GM21360 (cell line): ENCODE data around the gene SACS.

Source experiments
- ATAC-seq: cut with Tn5 transposase; IDR thresholded peaks from one replicate; pipeline ENCODE4 v1.9.1; 2021; ENCODE audit warnings: mild to moderate bottlenecking, moderate library complexity; ENCODE audit not compliant: unreplicated experiment

Gene SACS

DNA sequence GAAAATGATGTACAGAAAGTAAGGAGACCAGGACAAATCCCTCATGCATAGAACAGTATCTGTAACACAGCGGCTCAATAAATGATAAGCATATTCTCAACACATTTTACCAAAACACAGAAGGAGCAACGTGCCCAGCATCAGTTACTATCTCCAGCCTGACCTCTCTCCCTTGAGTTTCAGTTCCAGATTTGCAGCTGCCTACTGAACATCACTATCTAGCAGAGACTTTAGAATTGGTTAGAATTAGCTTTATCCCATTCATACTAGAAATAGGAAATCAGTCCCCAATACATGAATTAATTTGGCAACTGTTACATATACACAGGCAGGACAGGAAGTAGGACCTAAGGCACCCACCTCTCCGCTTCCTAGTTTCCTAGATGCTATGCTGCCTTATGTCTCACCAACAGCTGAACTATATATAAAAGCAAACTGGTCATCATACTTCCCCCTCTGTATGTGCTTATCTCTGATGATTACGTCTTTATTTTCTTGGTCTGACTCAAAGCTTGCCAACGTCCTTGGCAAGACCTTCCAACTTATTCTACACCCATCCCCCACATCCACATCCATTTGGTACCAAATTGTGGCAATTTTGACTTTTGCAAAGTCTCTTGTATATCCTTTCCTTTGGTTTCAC is 61.1 kb downstream of the SACS start:
- no peak for ATAC-seq

DNA sequence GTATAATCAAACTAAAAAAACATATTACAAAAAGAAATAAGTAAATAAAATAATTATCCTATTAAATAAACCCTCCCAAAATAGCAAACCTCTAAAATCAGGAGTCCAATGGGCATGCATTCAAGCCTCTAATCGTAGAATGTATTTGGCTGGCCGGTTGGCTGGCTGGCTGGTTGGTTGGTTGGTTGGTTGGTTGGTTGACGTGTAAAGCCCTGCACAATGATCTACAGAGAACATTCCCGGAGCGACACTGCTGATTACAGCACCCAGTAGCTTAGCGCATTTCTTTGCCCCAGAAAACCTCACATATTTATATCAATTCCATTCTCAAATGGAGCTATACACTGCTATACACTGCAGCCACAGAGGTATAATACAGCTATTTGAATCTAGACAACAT is 65.6 kb downstream of the SACS start:
- no peak for ATAC-seq

GRCh38 chr13:23365652-23366051 is 67.8 kb downstream of the SACS start:
- no peak for ATAC-seq

- no peak for ATAC-seq
Measured at GRCh38 chr13:23359882-23360281, 73.6 kb downstream of the SACS start.

GRCh38 chr13:23357349-23357748 is 76.2 kb downstream of the SACS start:
- no peak for ATAC-seq

GRCh38 chr13:23356368-23356767 is 77.1 kb downstream of the SACS start:
- ATAC-seq = no peak

- ATAC-seq = no peak
Measured at GRCh38 chr13:23354520-23354919, 79.0 kb downstream of the SACS start.

DNA sequence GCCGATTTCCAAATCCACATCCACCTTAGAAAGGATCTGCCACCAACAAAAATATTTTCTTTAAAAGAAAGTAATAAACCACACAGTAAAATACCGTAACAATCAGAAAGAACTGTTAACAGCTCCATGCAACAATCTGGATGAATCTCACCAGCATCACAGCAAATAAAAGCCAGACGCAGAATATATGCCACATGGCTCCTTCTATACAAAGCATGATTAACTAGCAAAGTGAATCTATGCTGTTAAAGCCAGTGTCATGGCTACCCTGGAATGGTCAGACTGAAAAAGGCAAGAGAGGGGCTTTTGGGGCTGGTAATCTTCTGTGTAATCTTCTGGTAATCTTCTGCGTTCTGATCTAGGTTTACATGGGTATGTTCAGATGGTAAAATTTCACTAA is 81.3 kb downstream of the SACS start:
- ATAC-seq = no peak

- ATAC-seq = no peak
Measured at GRCh38 chr13:23350009-23350408, 83.5 kb downstream of the SACS start.

DNA sequence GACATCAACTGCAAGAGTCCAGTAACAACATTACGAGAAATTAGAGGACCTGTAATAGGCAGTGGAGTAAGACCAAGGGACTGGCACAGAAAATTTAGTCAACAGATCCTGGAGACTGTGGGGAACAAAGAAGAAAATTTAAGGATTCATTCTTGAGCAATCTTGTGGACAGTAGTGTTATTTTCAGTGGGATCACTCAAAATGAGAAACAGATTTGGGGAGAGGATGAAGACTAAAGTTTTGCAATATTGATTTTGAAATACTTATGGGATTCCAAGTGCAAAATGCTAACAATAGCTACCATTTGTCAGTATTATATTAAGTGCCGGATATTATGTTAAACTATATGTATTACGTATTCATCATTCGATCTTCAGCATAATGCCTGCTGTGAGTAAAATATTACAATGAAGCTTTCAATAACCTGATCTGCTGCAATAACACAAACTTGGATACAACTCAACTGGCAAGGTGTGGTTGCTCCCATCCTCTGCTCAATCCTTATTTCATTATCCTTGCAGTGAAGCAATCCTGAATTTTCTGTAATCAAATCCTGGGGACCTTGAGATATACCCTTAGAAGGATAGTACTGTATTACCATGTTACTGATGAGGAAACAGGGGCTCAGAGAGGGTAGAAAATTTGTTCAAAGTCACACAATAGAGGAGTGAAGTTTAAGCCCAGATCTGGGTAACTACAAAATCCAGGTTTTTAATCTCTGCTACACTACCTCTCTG is 84.2 kb downstream of the SACS start:
- no peak for ATAC-seq

GRCh38 chr13:23348262-23349127 is 85.0 kb downstream of the SACS start:
- no peak for ATAC-seq

- no peak for ATAC-seq
Measured at GRCh38 chr13:23347601-23348000, 85.9 kb downstream of the SACS start.

DNA sequence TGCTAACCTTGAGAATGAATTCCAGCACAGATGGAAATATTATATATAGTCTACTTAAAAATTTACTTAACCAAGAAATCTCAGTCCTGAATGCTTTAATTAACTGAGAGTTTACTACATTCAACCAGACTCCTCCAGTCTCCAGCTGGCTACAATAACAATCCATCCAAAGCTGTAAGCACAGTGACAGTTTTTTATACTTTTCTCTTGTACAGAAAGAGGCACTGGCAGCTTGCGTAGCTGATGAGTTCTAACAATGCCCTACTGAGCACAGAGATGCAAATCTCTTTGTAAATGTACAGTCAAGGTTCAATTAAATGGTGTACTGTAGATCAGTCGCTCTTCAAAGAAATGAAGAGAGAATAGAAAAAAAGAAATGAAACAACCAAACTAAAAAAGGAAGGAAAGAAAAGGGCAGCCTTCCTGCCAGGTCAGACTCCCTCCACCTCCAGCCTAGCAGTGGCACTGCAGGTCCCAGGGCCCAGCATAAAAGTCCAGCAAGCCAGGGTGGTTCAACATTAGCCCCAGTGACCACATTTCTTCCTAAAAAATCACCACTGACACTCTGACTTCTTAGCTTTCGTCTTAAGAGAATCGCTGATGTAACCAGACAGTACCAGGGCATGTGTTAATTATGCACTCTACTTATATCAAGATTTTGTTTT is 88.4 kb downstream of the SACS start:
- no peak for ATAC-seq

GRCh38 chr13:23339225-23339624 is 94.3 kb downstream of the SACS start:
- ATAC-seq = no peak

DNA sequence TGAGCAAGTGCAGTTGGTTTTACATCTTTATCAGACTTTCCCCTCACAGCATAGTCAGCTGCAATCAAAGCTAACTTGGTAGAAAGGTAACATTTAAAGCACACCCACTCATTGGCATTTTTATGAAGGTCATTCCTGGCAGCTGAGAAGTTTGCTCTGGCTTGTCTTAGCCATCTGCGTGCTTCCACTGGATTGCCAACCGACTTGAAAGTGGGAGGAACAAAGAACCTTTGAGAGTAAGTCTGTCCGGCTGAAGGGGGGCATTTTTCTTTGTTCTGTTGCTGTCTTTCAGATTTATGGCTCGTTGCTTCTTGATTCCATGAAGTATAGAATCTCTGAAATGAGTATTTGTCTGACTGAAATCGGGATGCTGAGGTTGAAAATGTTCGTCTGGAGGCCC is 103.1 kb downstream of the SACS start:
- ATAC-seq = no peak

GRCh38 chr13:23325191-23325590 is 108.3 kb downstream of the SACS start:
- no peak for ATAC-seq

DNA sequence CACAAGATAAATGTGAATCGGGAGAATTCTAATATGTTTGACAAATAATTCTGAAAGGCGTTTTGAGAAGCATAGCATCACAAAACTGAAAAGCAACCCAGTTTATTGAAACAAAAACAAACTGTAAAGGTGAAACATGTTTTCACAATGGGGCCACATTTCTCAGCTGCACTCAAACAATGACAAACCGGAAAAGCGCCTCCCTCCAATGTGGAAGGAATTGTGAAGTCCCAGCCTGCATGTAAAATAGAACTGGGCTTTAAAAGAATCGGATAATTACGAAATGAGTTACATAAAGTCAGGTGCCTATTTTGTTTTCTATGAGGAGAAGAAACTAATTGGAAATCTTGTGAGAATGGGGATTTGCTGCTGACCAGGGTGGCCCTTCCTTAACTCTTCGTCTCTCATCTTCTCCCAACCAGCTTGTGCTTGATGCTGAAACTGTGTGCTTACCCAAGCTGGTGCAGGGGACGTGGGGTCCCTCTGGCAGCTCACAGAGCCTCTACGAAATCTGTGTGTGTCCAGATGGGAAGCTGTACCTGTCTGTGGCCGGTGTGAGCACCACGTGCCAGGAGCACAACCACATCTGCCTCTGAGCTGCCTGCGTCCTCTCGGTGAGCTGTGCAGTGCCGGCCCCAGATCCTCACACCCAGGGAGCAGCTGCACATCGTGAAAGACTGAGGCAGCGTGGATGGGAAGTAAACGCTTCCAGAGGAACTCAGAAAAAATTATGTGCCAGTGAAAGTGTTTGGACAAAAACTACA is 109.4 kb downstream of the SACS start:
- ATAC-seq = no peak

- ATAC-seq = no peak
Measured at GRCh38 chr13:23322353-23323336, 110.9 kb downstream of the SACS start.

DNA sequence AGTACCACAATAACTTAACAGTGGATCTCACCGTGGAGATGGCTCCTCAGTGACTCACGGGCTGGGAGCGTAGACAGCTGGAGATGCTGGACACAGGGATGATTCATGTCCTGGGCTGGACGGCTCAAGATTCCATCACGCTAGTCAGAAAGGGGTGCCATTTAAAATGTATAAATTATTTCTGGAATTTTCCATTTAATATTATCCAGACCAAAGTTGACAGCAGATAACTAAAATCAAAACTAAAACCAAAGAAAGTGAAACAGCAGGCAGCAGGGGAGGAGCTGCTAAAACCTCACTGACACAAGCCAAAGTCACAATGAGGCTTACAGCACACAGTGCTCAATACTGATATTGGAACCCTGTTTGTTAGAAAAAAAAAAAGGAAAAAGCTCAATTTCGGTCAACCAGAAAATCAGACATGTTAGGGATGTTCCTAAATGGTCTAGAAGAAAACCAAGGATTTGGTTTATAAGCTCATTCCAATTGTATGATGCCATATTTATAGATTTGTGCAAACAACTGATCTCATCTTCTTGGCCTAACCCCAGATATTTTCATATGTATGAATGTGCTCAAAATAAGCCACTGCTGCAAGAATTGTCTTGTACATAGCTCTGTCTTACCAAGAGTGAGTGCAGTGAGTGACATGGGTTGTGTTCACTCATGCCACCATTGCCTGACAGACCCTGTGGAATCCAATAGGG is 111.8 kb downstream of the SACS start:
- ATAC-seq = peak; percentile 61
